NCI-H1436 (cell line): ENCODE measurements around the gene ZNF567.

Experiments
- DNase-seq: peaks from one replicate; lab custom pipeline; 2025; lab: John Stamatoyannopoulos, UW

Gene ZNF567

DNA sequence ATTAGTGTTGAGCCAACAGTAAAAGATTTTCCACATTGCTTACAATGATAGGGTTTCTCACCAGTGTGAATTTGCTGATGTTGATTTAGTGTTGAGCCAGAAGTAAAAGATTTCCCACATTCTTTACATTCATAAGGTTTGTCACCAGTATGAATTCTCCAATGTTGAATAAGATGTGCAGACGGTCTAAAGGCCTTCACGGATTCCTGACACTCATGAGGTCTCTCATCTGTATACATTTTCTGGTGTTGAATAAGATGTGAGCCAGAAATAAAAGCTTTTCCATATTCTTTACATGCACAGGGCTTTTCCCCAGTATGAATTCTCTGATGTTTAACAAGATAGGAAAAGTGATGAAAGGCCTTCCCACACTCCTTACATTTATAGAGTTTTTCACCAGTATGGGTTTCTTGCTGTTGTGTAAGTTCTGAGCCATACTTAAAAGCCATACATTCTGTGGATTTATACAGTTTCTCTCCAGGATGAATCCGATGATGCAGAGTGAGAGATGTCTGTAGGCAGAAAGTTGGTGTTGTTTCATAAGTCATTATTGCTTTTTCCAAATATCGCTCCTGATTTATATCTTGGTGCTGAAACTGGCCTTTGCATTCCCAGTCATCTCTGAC lies 62.8 kb downstream of the ZNF567 start:
- DNase-seq = no peak
